ENCODE results near the gene UAP1L1.

- no peak for TF ChIP-seq ZNF600 (tag by site-specific recombination; IDR thresholded peaks at IDR 0.05)
- TF ChIP-seq REST (tag by site-specific recombination; IDR thresholded peaks at IDR 0.05) = no peak
- no peak for TF ChIP-seq CTCF (tag by site-specific recombination; IDR thresholded peaks at IDR 0.05)
- no peak for TF ChIP-seq ZNF423 (tag by site-specific recombination; IDR thresholded peaks at IDR 0.05)
Measured at GRCh38 chr9:137114220-137114612, 36.9 kb downstream of the UAP1L1 start.
